HepG2 (cell line): ENCODE results near the gene PTHLH.

Experiments
- CTCF ChIP-seq: sonication (generic); formaldehyde crosslinking; IDR thresholded peaks from 2 replicates; pipeline ENCODE4 v1.5.0; 2020; ENCODE audit warnings: mild to moderate bottlenecking, missing genetic modification reagents, moderate library complexity
- EZH2 ChIP-seq: conservative IDR thresholded peaks from 2 replicates; pipeline ENCODE4 v1.6.1; 2012; ENCODE audit warnings: mild to moderate bottlenecking, low read depth, low read length, moderate library complexity
- TAF1 ChIP-seq: sonication (generic); formaldehyde crosslinking; IDR thresholded peaks from 2 replicates; pipeline ENCODE4 v1.4.0; 2020; ENCODE audit warnings: missing genetic modification reagents

GRCh38 chr12:28012333-28012918 lies 39.9 kb upstream of the PTHLH start:
- TF ChIP-seq EZH2 (no peak), CTCF (CRISPR knock-in tag) (no peak), TAF1 (CRISPR knock-in tag) (no peak)
